Stimulated activated CD4-positive, alpha-beta T cell treated with anti-CD3 and anti-CD28 coated beads, Interleukin-1b, Interleukin-23, amount 100 ng/mL, for 48 hours (primary cell): ENCODE data around the gene MLST8.

ENCODE experiments used
- DNase-seq: peaks from one replicate; pipeline ENCODE4 v3.0.0-alpha.2; 2020

The MLST8 gene

GRCh38 chr16:2173916-2174315 is 31.3 kb upstream of the MLST8 start:
- DNase-seq = no peak

- no peak for DNase-seq
Observed at GRCh38 chr16:2174396-2175131, 30.7 kb upstream of the MLST8 start.

- DNase-seq = no peak
Observed at GRCh38 chr16:2175454-2175853, 29.8 kb upstream of the MLST8 start.

- DNase-seq = no peak
Observed at GRCh38 chr16:2176047-2176446, 29.2 kb upstream of the MLST8 start.

- DNase-seq = no peak
Observed at GRCh38 chr16:2177101-2177500, 28.2 kb upstream of the MLST8 start.

- DNase-seq = no peak
Observed at GRCh38 chr16:2177561-2177960, 27.7 kb upstream of the MLST8 start.

- peak; percentile 49 for DNase-seq
Observed at GRCh38 chr16:2178321-2179106, 26.7 kb upstream of the MLST8 start.

GRCh38 chr16:2179107-2179501 is 26.1 kb upstream of the MLST8 start:
- DNase-seq = no peak

- DNase-seq = no peak
Observed at GRCh38 chr16:2179576-2179975, 25.7 kb upstream of the MLST8 start.

GRCh38 chr16:2180461-2180860 is 24.8 kb upstream of the MLST8 start:
- no peak for DNase-seq

- no peak for DNase-seq
Observed at GRCh38 chr16:2180962-2181923, 24.0 kb upstream of the MLST8 start.

- no peak for DNase-seq
Observed at GRCh38 chr16:2181952-2182351, 23.3 kb upstream of the MLST8 start.

GRCh38 chr16:2183671-2184070 is 21.6 kb upstream of the MLST8 start:
- DNase-seq = no peak

- DNase-seq = no peak
Observed at GRCh38 chr16:2184346-2184745, 20.9 kb upstream of the MLST8 start.

- no peak for DNase-seq
Observed at GRCh38 chr16:2184962-2185361, 20.3 kb upstream of the MLST8 start.

- no peak for DNase-seq
Observed at GRCh38 chr16:2186064-2186463, 19.2 kb upstream of the MLST8 start.

- DNase-seq = no peak
Observed at GRCh38 chr16:2186505-2186904, 18.7 kb upstream of the MLST8 start.

GRCh38 chr16:2187212-2187611 is 18.0 kb upstream of the MLST8 start:
- DNase-seq = no peak

GRCh38 chr16:2188395-2188794 is 16.9 kb upstream of the MLST8 start:
- DNase-seq = no peak

- DNase-seq = no peak
Observed at GRCh38 chr16:2189252-2189893, 15.9 kb upstream of the MLST8 start.

- no peak for DNase-seq
Observed at GRCh38 chr16:2190002-2190658, 15.1 kb upstream of the MLST8 start.
